ENCODE data around the gene TBC1D22A. TPM values are rescaled to one million over a fixed set of nuclear protein-coding genes. Genes with fewer than 3 reads are reported as not detected.

The TBC1D22A gene
- total and polyA plus RNA-seq, 2 experiments from 2014 or later, result 9.6 to 13.3 TPM

GRCh38 chr22:46974631-46975585 lies 212.5 kb downstream of the TBC1D22A start:
- H2AFZ ChIP-seq, result no peak overlapping the region
- H3K9me3 Mint-ChIP-seq, result no peaks in the 10 kb centered on the region
- no peaks in the 10 kb centered on the region for H3F3A ChIP-seq (replicated peaks; ENCODE audit: low read depth)
- H4K20me1 ChIP-seq (replicated peaks; ENCODE audit: insufficient read depth), result no peaks in the 10 kb centered on the region
- H3K36me3 ChIP-seq (ENCODE audit: insufficient read depth), result no peaks in the 10 kb centered on the region
- H3K4me2 ChIP-seq, result no peak overlapping the region
- no peak overlapping the region for H3K4me3 Mint-ChIP-seq
- no peak for TF ChIP-seq EZH2 (IDR thresholded peaks at IDR 0.05; ENCODE audit: low read depth, unreplicated experiment)
- TF ChIP-seq CTCF (conservative IDR thresholded peaks at IDR 0.05; ENCODE audit: low read depth in 2 of 2), result no peak
- TF ChIP-seq ZNF462 (CRISPR knock-in tag; IDR thresholded peaks at IDR 0.05), result no peak
- TF ChIP-seq NANOG (IDR thresholded peaks at IDR 0.05; ENCODE audit: borderline replicate concordance), result no peak
- TF ChIP-seq ZNF331 (CRISPR knock-in tag; IDR thresholded peaks at IDR 0.05; ENCODE audit: low read depth), result no peak
- no peak for TF ChIP-seq JUNB (IDR thresholded peaks at IDR 0.05; ENCODE audit: unreplicated experiment)
- TF ChIP-seq REST (IDR thresholded peaks at IDR 0.05; ENCODE audit: unreplicated experiment), result no peak
- no peak for TF ChIP-seq ZNF114 (CRISPR knock-in tag; IDR thresholded peaks at IDR 0.05)
- no peak for TF ChIP-seq CREB1 (CRISPR knock-in tag; IDR thresholded peaks at IDR 0.05; ENCODE audit: low read depth)
- TF ChIP-seq EZH2phosphoT487 (IDR thresholded peaks at IDR 0.05; ENCODE audit: unreplicated experiment), result no peak
- no peak for TF ChIP-seq POLR2AphosphoS5 (IDR thresholded peaks at IDR 0.05; ENCODE audit: low read depth)
- TF ChIP-seq STAT1 (IDR thresholded peaks at IDR 0.05; ENCODE audit: unreplicated experiment), result no peak
- TF ChIP-seq ETS1 (IDR thresholded peaks at IDR 0.05), result no peak
- no peak for DNase-seq (ENCODE audit: low spot score)
- no peaks in the 10 kb centered on the region for H3K9me2 ChIP-seq (ENCODE audit: insufficient read depth)
- H3K79me2 ChIP-seq (replicated peaks; ENCODE audit: insufficient read depth), result 0 out of 2 replicates have a peak, but pooled peaks cover under 1% of the 10 kb centered on the region
- ATAC-seq, result no peak
- H3K4me3 ChIP-seq, result no peak overlapping the region
- H3K27ac ChIP-seq (ENCODE audit: low read depth), result no peak overlapping the region
- H3K36me3 Mint-ChIP-seq (ENCODE audit: low read depth), result peaks cover 4% of the 10 kb centered on the region; the same call in 1 of the 3 replicates
- peaks cover 3% of the 10 kb centered on the region for H3K27me3 Mint-ChIP-seq (ENCODE audit: insufficient read depth, low read depth, poor library complexity)
- H3K27ac Mint-ChIP-seq, result no peak overlapping the region
- no peaks in the 10 kb centered on the region for H3K27me3 ChIP-seq (ENCODE audit: insufficient read depth)
- no peaks in the 10 kb centered on the region for H3K4me1 ChIP-seq (ENCODE audit: insufficient read depth)
- H3K4me1 Mint-ChIP-seq, result peaks cover 8% of the 10 kb centered on the region; the same call in 2 of the 3 replicates
